ENCODE results near the gene KCNJ3.
"Not testable (repeated sequence)": the region's sequence is repeated elsewhere in the genome, so short reads cannot be mapped to it uniquely, and the experiment has no call there.

Gene KCNJ3

GRCh38 chr2:154849482-154849881, 151.0 kb downstream of the KCNJ3 start:
- TF ChIP-seq, protein P1, sequence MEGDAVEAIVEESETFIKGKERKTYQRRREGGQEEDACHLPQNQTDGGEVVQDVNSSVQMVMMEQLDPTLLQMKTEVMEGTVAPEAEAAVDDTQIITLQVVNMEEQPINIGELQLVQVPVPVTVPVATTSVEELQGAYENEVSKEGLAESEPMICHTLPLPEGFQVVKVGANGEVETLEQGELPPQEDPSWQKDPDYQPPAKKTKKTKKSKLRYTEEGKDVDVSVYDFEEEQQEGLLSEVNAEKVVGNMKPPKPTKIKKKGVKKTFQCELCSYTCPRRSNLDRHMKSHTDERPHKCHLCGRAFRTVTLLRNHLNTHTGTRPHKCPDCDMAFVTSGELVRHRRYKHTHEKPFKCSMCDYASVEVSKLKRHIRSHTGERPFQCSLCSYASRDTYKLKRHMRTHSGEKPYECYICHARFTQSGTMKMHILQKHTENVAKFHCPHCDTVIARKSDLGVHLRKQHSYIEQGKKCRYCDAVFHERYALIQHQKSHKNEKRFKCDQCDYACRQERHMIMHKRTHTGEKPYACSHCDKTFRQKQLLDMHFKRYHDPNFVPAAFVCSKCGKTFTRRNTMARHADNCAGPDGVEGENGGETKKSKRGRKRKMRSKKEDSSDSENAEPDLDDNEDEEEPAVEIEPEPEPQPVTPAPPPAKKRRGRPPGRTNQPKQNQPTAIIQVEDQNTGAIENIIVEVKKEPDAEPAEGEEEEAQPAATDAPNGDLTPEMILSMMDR (IDR thresholded peaks at IDR 0.05; ENCODE audit: low read depth, low read length, missing control alignments), result no peak
- no peak overlapping the region for H3K4me3 ChIP-seq (replicated peaks; ENCODE audit: low read depth, low read length)
- DNase-seq (ENCODE audit: extremely low read depth, low read depth), result no peak

DNA sequence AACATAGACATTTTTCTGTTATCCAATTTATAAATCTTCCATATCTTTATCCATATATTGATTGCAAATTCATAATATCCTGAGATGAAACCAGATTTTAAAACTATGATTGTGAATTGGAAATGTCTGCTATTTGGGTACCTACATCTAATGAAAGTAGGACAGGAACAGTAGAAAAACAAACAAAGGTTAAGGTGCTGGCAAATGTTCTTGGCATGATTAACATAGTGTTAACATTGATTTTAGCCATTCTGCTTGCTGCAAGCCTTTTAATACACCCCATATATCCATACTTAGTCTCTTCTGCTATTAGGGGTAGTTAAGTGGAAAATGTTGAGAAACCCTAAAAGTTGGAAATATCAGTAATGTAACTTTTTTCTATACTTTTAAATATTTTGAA, 152.0 kb downstream of the KCNJ3 start:
- H3K4me3 ChIP-seq (replicated peaks; ENCODE audit: low read depth, low read length), result no peak overlapping the region
- DNase-seq (ENCODE audit: extremely low read depth, low read depth), result no peak
- TF ChIP-seq, protein P1 (IDR thresholded peaks at IDR 0.05; ENCODE audit: low read depth, low read length, missing control alignments), result no peak

GRCh38 chr2:154855138-154855537, 156.6 kb downstream of the KCNJ3 start:
- TF ChIP-seq, protein P1 (IDR thresholded peaks at IDR 0.05; ENCODE audit: low read depth, low read length, missing control alignments), result no peak

GRCh38 chr2:154867151-154867550, 168.7 kb downstream of the KCNJ3 start:
- not testable (repeated sequence) for H3K4me3 ChIP-seq (replicated peaks; ENCODE audit: low read depth, low read length); DNase-seq (ENCODE audit: extremely low read depth, low read depth)

More at GRCh38 chr2:154855138-154855537, 156.6 kb downstream of the KCNJ3 start:
- no peak overlapping the region for H3K4me3 ChIP-seq (replicated peaks; ENCODE audit: low read depth, low read length)
- DNase-seq (ENCODE audit: extremely low read depth, low read depth), result no peak

DNA sequence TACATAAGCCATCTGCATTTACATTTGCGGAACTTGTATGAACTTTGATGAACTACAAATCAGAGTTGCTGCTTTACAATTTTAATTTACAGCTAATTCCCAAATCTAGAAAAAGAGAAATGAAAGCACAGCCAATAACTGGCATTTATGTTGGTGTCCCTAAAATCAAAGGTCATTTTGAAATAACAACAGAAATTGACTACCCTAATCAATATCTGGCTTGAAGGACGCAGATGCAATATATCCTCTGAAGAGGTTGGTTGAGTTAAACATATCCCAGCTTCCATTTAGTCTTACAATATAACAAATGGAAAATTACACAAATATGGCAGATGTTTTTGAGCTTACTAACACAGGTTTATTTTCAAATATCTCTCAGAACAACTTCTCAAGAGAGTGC, 177.5 kb downstream of the KCNJ3 start:
- no peak for DNase-seq (ENCODE audit: extremely low read depth, low read depth)
- H3K4me3 ChIP-seq (replicated peaks; ENCODE audit: low read depth, low read length), result no peak overlapping the region
- TF ChIP-seq, protein P1 (IDR thresholded peaks at IDR 0.05; ENCODE audit: low read depth, low read length, missing control alignments), result no peak

DNA sequence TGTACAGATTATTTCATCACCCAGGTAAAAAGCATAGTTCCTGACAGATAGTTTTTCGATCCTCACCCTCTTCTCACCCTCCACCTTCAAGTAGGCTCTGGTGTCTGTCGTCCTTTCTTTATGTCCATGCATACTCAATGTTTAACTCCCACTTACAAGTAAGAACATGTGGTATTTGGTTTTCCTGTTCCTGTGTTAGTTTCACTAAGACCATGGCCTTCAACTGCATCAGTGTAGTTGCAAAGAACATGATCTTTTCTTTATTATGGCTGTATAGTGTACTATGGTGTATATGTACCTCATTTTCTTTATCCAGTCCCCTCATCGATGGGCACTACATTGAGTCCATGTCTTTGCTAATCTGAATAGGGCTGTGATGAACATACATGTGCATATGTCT, 184.2 kb downstream of the KCNJ3 start:
- DNase-seq (ENCODE audit: extremely low read depth, low read depth), result no peak
- H3K4me3 ChIP-seq (replicated peaks; ENCODE audit: low read depth, low read length), result no peak overlapping the region
- TF ChIP-seq, protein P1 (IDR thresholded peaks at IDR 0.05; ENCODE audit: low read depth, low read length, missing control alignments), result no peak

- DNase-seq (ENCODE audit: extremely low read depth, low read depth), result no peak
- H3K4me3 ChIP-seq (replicated peaks; ENCODE audit: low read depth, low read length), result no peak overlapping the region
- TF ChIP-seq, protein P1 (IDR thresholded peaks at IDR 0.05; ENCODE audit: low read depth, low read length, missing control alignments), result no peak
Measured at GRCh38 chr2:154886316-154886715, 187.8 kb downstream of the KCNJ3 start.
